CD4-positive, alpha-beta memory T cell (primary cell): ENCODE measurements around the gene PSMB3. TPM values are rescaled to one million over a fixed set of nuclear protein-coding genes. Genes with fewer than 3 reads are reported as not detected.
A peak's percentile ranks its signal among the peaks of the same experiment; 100 is the strongest.

Experiments used
- CTCF ChIA-PET: fragments of 350-600 bp; sonication (Branson Sonifier 250); formaldehyde crosslinking; loops from one replicate; lab custom pipeline; 2021; ENCODE audit warnings: inconsistent platforms; ENCODE audit not compliant: partially characterized antibody; lab: Charles Lee
- POLR2A ChIA-PET: fragments of 350-600 bp; sonication (Branson Sonifier 250); formaldehyde crosslinking; loops from one replicate; lab custom pipeline; 2021; ENCODE audit not compliant: partially characterized antibody; lab: Charles Lee
- DNase-seq, 5 donors: peaks; one replicate each; pipeline versions ENCODE4 v3.0.0 to v3.0.0-alpha.2; 2020 to 2022; ENCODE audit warnings: mixed read lengths in 1 of 5
- H3K27ac ChIP-seq: one replicate; pipeline ENCODE4 v1.7.0; 2013; ENCODE audit warnings: low read depth, low read length
- H3K27me3 ChIP-seq: 2 replicates; pipeline ENCODE4 v1.7.0; 2013; ENCODE audit warnings: mild to moderate bottlenecking, low read length, moderate library complexity; ENCODE audit not compliant: insufficient read depth
- H3K36me3 ChIP-seq: 2 replicates; pipeline ENCODE4 v1.7.0; 2013; ENCODE audit warnings: mild to moderate bottlenecking, low read length, moderate library complexity; ENCODE audit not compliant: insufficient read depth
- H3K4me1 ChIP-seq: 2 replicates; pipeline ENCODE4 v1.7.0; 2013; ENCODE audit warnings: mild to moderate bottlenecking, low read length, moderate library complexity; ENCODE audit not compliant: insufficient read depth
- H3K4me3 ChIP-seq, 2 donors: one replicate each; pipeline ENCODE4 v1.7.0; 2013; ENCODE audit warnings: low read length in 2 of 2, mild to moderate bottlenecking in 1 of 2
- H3K9me3 ChIP-seq, 2 donors: one replicate each; pipeline ENCODE4 v1.7.0; 2013; ENCODE audit warnings: low read length in 2 of 2, control low read depth in 1 of 2; ENCODE audit not compliant: control insufficient read depth in 1 of 2
- H3K27ac Mint-ChIP-seq, 7 donors: one replicate each; pipeline ENCODE4 v1.8.0; 2020 to 2021; ENCODE audit warnings: mixed read lengths in 7 of 7, mild to moderate bottlenecking in 6 of 7, inconsistent platforms in 3 of 7, moderate library complexity in 3 of 7
- H3K27me3 Mint-ChIP-seq, 2 donors: one replicate each; pipeline ENCODE4 v1.8.0; 2020 to 2021; ENCODE audit warnings: mixed read lengths in 2 of 2
- H3K36me3 Mint-ChIP-seq, 2 donors: one replicate each; pipeline ENCODE4 v1.8.0; 2020 to 2021; ENCODE audit warnings: mixed read lengths in 2 of 2, inconsistent platforms in 1 of 2, mild to moderate bottlenecking in 1 of 2
- H3K4me1 Mint-ChIP-seq, 4 donors: one replicate each; pipeline ENCODE4 v1.8.0; 2020 to 2021; ENCODE audit warnings: mixed read lengths in 4 of 4, mild to moderate bottlenecking in 1 of 4
- H3K4me3 Mint-ChIP-seq, 8 donors: one replicate each; pipeline ENCODE4 v1.8.0; 2020 to 2021; ENCODE audit warnings: mixed read lengths in 8 of 8, mild to moderate bottlenecking in 7 of 8, moderate library complexity in 6 of 8, inconsistent platforms in 3 of 8
- H3K9me3 Mint-ChIP-seq, 8 donors: one replicate each; pipeline ENCODE4 v1.8.0; 2020 to 2021; ENCODE audit warnings: mixed read lengths in 8 of 8, mild to moderate bottlenecking in 5 of 8, inconsistent platforms in 3 of 8, moderate library complexity in 1 of 8
- intact Hi-C: fragments of 100-400 bp; cut with micrococcal nuclease; formaldehyde crosslinking; loops from one replicate; pipeline ENCODE4 v1.15.1; 2023
- polyA plus RNA-seq, 2 donors: library from polyadenylated mRNA; unstranded; fragments of 300-500 nt; fragmentation: Illumina TruSeq; gene quantifications; one replicate each; pipeline ENCODE4 v1.2.3, GENCODE V29; 2021
- total RNA-seq, 2 experiments: library from RNA; stranded (reverse); gene quantifications; one replicate each; pipeline ENCODE4 v1.2.3, GENCODE V29; 2021

PSMB3 gene
- total and polyA plus RNA-seq, 4 experiments from 2014 or later = 93.5 to 517 (median 245) TPM

DNA sequence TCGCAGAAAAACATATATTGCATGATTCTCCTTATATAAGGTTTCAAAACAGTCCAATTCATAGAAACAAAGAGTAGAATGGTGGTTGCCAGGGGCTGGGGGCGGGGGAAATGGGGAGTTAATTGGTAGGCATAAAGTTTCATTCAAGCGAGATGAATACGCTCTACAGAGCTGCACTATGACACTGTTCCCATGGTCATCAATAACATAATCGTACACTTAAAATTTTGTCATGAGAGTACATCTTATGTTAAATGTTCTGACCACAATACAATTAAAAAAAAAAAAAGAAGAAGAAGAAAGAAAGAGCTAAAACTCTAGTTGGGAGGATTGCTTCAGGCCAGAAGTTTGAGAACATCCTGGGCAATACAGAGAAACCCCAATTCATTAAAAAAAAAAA, 41.7 kb downstream of the PSMB3 start:
- POLR2A ChIA-PET = interaction anchor here (0.6 kb wide), 1 partner anchor 29 kb away, joined by 3 read pairs; no protein-coding TSS in a partner anchor

DNA sequence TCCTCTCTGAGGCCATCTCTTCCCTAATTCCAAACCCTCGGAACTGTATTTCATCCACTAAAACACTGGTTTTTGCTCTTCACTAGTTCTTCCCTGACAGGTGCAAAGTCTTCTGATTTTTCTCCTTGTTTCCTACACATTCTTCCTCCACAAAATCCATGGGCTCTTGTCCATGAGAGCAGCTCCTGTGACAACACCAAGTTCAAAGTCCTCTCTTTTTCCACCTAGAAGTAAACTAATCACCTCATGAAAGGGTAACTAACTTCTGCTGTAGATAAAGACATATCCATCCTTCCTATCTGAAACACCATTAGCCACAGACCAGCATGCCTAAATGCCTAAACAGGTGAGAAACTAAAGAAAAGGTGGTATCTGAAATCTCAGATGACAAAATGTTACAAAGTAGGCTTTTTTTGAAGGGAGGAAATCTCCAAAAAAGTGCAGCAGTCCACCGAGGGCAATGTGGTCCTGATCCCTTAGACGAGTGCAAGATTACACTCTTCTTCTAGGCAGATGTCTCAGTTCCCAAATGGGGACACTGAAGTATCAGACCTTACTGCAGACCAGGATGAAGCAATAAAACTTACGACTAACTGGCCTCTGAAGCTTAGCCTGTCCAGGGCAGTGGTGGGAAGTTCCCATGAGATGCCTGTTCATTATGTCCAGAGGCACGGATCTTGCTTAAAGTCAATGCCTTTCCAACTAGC, 44.1 kb downstream of the PSMB3 start:
- Mint-ChIP-seq H3K4me3 (peak overlapping the region in 7 of 8 donors; percentile 17 to 97 (median 47)), H3K4me1 (peaks cover 30 to 62% (median 46%) of the 10 kb centered on the region in 4 donors), H3K9me3 (peaks cover 0 to 2% (median 0%) of the 10 kb centered on the region in 8 donors), H3K27me3 (no peaks in the 10 kb centered on the region), H3K27ac (peak overlapping the region in 6 of 7 donors; percentile 15 to 89 (median 45)), H3K36me3 (peaks cover 11 to 39% of the 10 kb centered on the region in 2 donors)
- H3K36me3 ChIP-seq = peaks cover 3% of the 10 kb centered on the region
- peaks cover 27% of the 10 kb centered on the region for H3K4me1 ChIP-seq
- ChIA-PET POLR2A (interaction anchor here (5.1 kb wide), 1 partner anchor 72 kb away, joined by 27 read pairs; the partner anchor contains the start of gene LASP1), CTCF (no interaction called here)
- H3K9me3 ChIP-seq = no peaks in the 10 kb centered on the region
- H3K27ac ChIP-seq = no peak overlapping the region
- no peak for DNase-seq
- H3K27me3 ChIP-seq = no peaks in the 10 kb centered on the region
- intact Hi-C loops = no loop called here
- no peak overlapping the region for H3K4me3 ChIP-seq

More for the DNA sequence above, 41.7 kb downstream of the PSMB3 start:
- Histone ChIP-seq H3K27ac (no peak overlapping the region), H3K9me3 (no peaks in the 10 kb centered on the region), H3K36me3 (no peaks in the 10 kb centered on the region), H3K4me1 (peaks cover 27% of the 10 kb centered on the region), H3K4me3 (no peak overlapping the region), H3K27me3 (no peaks in the 10 kb centered on the region)
- Mint-ChIP-seq H3K27me3 (no peaks in the 10 kb centered on the region), H3K27ac (peak overlapping the region in 1 of 7 donors; percentile 48), H3K36me3 (peaks cover 8 to 40% of the 10 kb centered on the region in 2 donors), H3K4me1 (peaks cover 24 to 67% (median 53%) of the 10 kb centered on the region in 4 donors), H3K4me3 (no peak overlapping the region), H3K9me3 (no peaks in the 10 kb centered on the region)
- no peak for DNase-seq
- CTCF ChIA-PET = interaction anchor here (1.1 kb wide), 1 partner anchor 189 kb away, joined by 4 read pairs; no protein-coding TSS in a partner anchor
- intact Hi-C loops = no loop called here

DNA sequence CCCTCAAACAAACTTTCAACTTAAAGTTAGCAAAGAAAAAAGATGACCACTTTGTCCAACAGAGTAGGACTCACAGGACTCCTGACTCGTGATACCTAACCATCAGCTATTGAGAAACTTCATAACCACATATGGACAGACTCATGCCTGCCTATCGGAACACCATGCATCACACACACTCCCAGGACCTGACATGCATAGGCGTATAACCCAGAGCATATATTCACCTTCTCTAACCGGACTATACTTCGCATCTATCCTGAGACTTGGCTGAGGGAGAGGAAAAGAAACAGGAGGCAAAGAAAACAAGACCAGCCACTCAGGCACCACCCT, 44.6 kb downstream of the PSMB3 start:
- H3K4me1 Mint-ChIP-seq = peaks cover 30 to 62% (median 45%) of the 10 kb centered on the region in 4 donors
- Histone ChIP-seq H3K36me3 (peaks cover 8% of the 10 kb centered on the region), H3K27ac (no peak overlapping the region), H3K4me1 (peaks cover 27% of the 10 kb centered on the region), H3K4me3 (no peak overlapping the region), H3K9me3 (no peaks in the 10 kb centered on the region), H3K27me3 (no peaks in the 10 kb centered on the region)
- H3K9me3 Mint-ChIP-seq = peaks cover 0 to 2% (median 0%) of the 10 kb centered on the region in 8 donors
- ChIA-PET CTCF (no interaction called here), POLR2A (interaction anchor here (3.0 to 5.1 kb wide), 2 partner anchors 45 to 72 kb away, joined by 15 to 27 read pairs; partner anchors contain the start of genes LASP1 and PSMB3)
- H3K27me3 Mint-ChIP-seq = no peaks in the 10 kb centered on the region
- peak overlapping the region in 7 of 8 donors; percentile 32 to 97 (median 48) for H3K4me3 Mint-ChIP-seq
- peak overlapping the region in 6 of 7 donors; percentile 15 to 89 (median 58) for H3K27ac Mint-ChIP-seq
- H3K36me3 Mint-ChIP-seq = peaks cover 16 to 42% of the 10 kb centered on the region in 2 donors
- DNase-seq = no peak
- intact Hi-C loops = no loop called here

DNA sequence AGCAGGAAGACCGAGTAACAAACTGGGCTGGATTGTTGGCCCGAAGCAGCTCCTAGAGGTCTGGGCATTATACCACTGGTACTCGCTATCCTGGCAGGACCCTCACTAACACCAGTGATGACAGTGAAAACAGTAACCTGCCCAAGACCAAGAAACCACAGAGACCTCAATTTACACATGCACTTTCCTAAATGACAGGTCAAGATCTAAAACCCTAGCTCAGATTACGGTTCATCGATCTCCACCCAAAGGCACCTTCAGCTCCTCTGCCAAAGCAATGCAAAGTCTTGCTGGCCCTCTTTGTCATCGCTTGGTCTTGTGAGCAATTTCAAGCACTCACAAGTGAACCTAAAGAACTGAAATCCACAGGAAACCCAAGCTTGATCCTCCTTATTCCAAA, 45.3 kb downstream of the PSMB3 start:
- ChIA-PET CTCF (interaction anchor here (0.7 kb wide), 1 partner anchor 63 kb away, joined by 3 read pairs; no protein-coding TSS in a partner anchor), POLR2A (interaction anchor here (0.8 to 5.1 kb wide), 7 partner anchors 12 to 406 kb away, joined by 3 to 27 read pairs (median 5); partner anchors contain the start of genes CWC25, LASP1, MLLT6 and PSMB3)
- H3K36me3 Mint-ChIP-seq = peaks cover 22 to 45% of the 10 kb centered on the region in 2 donors
- Histone ChIP-seq H3K4me1 (peaks cover 27% of the 10 kb centered on the region), H3K27ac (peak overlapping the region; percentile 76), H3K36me3 (peaks cover 15% of the 10 kb centered on the region), H3K27me3 (no peaks in the 10 kb centered on the region), H3K9me3 (no peaks in the 10 kb centered on the region), H3K4me3 (peak overlapping the region; percentile 53 to 76)
- DNase-seq = no peak
- intact Hi-C loops = loop anchor here (1.0 to 2.0 kb wide), 2 partner anchors 55 to 355 kb away; partner anchors contain the start of gene RPL23
- H3K27ac Mint-ChIP-seq = peak overlapping the region; percentile 86 to 96 (median 92)
- peaks cover 0 to 2% (median 0%) of the 10 kb centered on the region in 8 donors for H3K9me3 Mint-ChIP-seq
- H3K4me1 Mint-ChIP-seq = peaks cover 30 to 56% (median 42%) of the 10 kb centered on the region in 4 donors
- H3K27me3 Mint-ChIP-seq = no peaks in the 10 kb centered on the region
- H3K4me3 Mint-ChIP-seq = peak overlapping the region; percentile 91 to 98 (median 94)

DNA sequence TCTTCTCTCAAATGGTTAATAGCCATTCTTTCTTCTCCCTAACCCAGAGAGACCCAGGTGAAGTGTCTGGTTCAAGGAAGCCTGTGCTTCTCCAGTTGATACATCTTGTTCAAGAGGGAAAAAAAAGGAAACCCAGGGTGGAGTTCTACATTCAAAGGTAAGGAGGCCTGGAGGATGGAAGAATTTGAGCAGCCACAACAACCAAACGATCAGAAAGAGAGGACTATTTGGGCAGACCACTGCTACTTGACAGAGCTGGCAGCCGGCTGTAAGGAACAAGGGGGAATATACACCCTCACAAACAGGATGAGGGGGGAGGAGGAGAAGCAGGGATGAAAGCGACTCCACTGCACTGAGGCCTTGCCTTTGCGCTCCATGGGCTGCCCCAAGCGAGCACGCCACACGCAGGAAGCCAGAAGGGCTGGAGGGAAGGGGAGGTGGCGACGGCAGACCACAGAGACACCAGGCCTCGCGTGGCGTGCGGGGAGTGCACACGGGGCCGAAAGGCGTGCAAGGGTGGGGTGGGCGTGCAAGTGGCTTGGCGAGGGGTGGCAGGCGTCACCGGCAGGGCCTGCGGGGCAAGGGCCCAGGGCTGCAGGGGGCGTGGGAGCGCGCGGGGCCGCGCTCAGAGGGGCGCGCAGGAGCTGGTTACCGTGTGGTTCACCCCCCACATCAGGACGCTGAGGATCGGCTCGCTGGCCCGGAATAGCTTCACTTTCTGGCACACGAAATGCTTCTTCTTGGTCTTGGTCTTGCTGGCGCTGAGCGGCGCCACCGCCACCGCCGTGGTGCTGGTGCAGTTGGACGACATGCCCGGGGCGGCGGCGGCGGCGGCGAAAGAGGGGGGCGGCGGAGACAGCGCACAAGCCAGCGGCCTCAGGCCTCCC, 46.3 kb downstream of the PSMB3 start:
- Histone ChIP-seq H3K36me3 (peaks cover 15% of the 10 kb centered on the region), H3K27me3 (no peaks in the 10 kb centered on the region), H3K4me3 (peak overlapping the region; percentile 53 to 76), H3K4me1 (peaks cover 27% of the 10 kb centered on the region), H3K9me3 (no peaks in the 10 kb centered on the region), H3K27ac (peak overlapping the region; percentile 76)
- intact Hi-C loops = loop anchor here (1.0 to 2.0 kb wide), 5 partner anchors 26 to 354 kb away; partner anchors contain the start of genes CWC25, PSMB3 and RPL23
- peak overlapping the region; percentile 91 to 98 (median 94) for H3K4me3 Mint-ChIP-seq
- H3K4me1 Mint-ChIP-seq = peaks cover 30 to 53% (median 41%) of the 10 kb centered on the region in 4 donors
- H3K9me3 Mint-ChIP-seq = peaks cover 0 to 2% (median 0%) of the 10 kb centered on the region in 8 donors
- peaks cover 25 to 48% of the 10 kb centered on the region in 2 donors for H3K36me3 Mint-ChIP-seq
- CTCF ChIA-PET = interaction anchor here (0.6 kb wide), 1 partner anchor 25 kb away, joined by 3 read pairs; no protein-coding TSS in a partner anchor
- POLR2A ChIA-PET = interaction anchor here (0.8 to 5.1 kb wide), 16 partner anchors 13 to 404 kb away, joined by 3 to 27 read pairs (median 4); partner anchors contain the start of genes CWC25, LASP1, MLLT6 and PSMB3
- peak overlapping the region; percentile 86 to 96 (median 92) for H3K27ac Mint-ChIP-seq
- H3K27me3 Mint-ChIP-seq = no peaks in the 10 kb centered on the region
- DNase-seq = peak in 3 of 5 donors; percentile 53 to 76 (median 59)

DNA sequence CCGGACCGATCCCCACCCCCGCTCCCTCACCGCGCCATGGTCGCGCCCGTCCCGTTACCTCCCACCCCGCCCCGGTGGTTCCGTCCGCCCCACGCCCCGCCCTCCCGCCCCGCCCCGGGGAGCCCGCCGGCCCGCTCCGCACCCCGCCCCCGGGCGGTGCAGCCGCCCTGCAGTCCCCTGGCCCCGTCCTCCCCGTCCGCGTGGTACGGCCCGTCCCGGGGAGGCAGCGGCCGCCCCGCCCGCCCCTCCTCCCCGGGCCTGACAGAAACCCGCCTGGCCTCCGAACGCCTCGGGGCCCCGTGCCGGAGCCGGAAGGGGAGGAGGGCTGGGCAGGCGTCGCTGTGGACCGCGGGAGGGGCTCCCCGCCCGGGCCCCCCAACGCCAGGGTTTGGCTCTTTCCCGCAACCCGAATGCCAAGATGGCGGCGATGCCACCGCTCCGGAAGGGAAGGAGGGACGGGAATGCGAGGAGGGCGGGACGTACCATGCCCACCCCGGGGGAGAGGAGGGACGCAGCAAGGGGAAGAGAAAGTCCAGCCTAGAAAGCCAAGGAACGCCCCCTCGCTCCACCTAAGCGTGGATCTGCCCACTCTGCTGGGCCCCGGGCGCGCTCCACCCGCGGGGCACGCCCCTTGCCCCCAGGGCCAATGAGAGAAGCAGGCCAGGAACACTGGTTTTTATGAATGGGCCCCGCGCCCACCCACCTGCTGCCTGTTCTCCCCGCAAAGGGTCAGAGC, 47.1 kb downstream of the PSMB3 start, which contains the start of gene PIP4K2B:
Gene PIP4K2B, minus strand, starts transcription at position 56 of the 736 bp plus-strand sequence. CDS start 132 bp downstream, outside the sequence.
- peaks cover 0 to 2% (median 0%) of the 10 kb centered on the region in 8 donors for H3K9me3 Mint-ChIP-seq
- Histone ChIP-seq H3K9me3 (no peaks in the 10 kb centered on the region), H3K4me3 (peak within 1 kb of the TSS; percentile 76 to 84), H3K4me1 (peaks cover 27% of the 10 kb centered on the region), H3K27me3 (no peaks in the 10 kb centered on the region), H3K36me3 (peaks cover 15% of the 10 kb centered on the region), H3K27ac (peak within 1 kb of the TSS; percentile 76)
- H3K27ac Mint-ChIP-seq = peak within 1 kb of the TSS; percentile 89 to 96 (median 93)
- H3K4me3 Mint-ChIP-seq = peak within 1 kb of the TSS; percentile 91 to 98 (median 94)
- POLR2A ChIA-PET = interaction anchor here (0.6 to 5.1 kb wide), 14 partner anchors 21 to 400 kb away, joined by 3 to 27 read pairs (median 4); partner anchors contain the start of genes CWC25, LASP1, PSMB3 and RPL19
- peaks cover 30 to 45% (median 36%) of the 10 kb centered on the region in 4 donors for H3K4me1 Mint-ChIP-seq
- no peaks in the 10 kb centered on the region for H3K27me3 Mint-ChIP-seq
- CTCF ChIA-PET = interaction anchor here (0.6 kb wide), 1 partner anchor 24 kb away, joined by 3 read pairs; no protein-coding TSS in a partner anchor
- peaks cover 28 to 50% of the 10 kb centered on the region in 2 donors for H3K36me3 Mint-ChIP-seq
- intact Hi-C loops = loop anchor here (1.0 to 2.0 kb wide), 5 partner anchors 26 to 97 kb away; partner anchors contain the start of genes CWC25, PSMB3 and RPL23
- DNase-seq = peak; percentile 81 to 88 (median 83)
